Activated naive CD4-positive, alpha-beta T cell (primary cell): ENCODE data around the gene CD2AP.
"Not testable (repeated sequence)": the region's sequence is repeated elsewhere in the genome, so short reads cannot be mapped to it uniquely, and the experiment has no call there.

Experiments
- DNase-seq, 4 experiments: peaks; one replicate each; lab custom pipeline; 2025; lab: John Stamatoyannopoulos, UW

Gene CD2AP

DNA sequence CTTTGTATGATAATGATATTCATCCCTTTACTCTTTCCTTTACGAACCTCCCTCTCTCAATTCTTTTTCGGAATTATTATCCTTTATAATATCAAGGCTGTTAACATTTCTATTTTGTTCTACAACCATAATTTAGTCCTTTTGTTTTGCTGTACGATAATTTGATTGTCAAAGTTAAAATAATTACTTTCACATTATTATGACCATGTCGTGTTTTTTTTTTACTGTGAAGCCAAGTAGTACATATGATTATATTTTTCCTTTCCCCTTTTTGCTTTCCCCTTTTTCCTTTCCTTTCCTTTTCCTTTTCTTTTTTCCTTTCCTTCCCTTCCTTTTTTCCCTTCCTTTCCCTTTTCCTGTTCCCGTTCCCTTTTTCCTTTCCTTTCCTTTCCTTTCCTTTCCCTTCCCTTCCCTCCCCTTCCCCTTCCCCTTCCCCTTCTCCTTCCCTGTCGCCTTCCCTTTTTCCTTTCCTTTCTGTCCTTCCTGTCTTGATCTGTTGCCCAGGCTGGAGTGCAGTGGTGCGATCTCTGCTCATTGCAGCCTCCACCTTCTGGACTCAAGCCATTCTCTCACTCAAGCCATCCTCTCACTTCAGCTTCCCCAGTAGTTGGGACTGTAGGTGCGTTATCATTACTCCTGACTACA lies 19.5 kb downstream of the CD2AP start:
- DNase-seq, result no peak

DNA sequence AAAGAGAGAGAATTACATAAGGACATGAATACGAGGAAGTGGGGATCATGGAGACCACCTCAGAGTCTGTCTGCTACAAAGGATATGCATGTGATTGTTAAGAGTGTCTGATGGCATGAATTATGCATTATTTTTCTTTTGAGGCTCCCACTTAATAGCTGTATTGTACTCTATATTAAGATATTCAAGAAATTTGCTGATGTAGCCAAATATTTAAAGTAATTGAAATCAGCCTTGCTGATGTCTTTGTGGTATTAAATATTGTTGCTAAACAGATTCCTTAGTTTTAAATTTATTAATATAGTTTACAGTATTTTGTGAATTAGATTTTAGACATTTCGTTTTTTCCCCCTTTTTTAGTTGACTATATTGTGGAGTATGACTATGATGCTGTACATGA lies 25.3 kb downstream of the CD2AP start:
- DNase-seq, result no peak

- DNase-seq, result no peak
Observed at GRCh38 chr6:47509937-47510336, 32.3 kb downstream of the CD2AP start.

- DNase-seq, result no peak
Observed at GRCh38 chr6:47512872-47513271, 35.3 kb downstream of the CD2AP start.

DNA sequence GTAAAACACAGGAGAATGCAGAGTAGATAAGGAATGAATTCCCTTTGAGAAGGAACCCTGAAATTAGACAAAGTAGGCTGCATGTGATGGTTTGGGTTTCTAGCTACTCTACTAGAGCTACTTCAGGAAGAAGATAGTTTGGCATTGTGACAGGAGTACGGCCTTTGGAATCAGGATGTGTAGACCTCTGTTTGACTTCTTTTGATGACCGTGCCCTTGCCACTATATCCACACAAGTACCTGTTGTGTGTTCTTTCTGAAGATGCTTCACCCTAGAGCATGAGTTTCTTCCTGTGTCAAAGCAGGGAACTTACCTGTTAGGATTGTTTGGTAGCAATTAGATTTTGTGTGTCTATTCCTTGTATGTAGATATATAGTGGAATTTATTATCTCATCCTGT lies 41.7 kb downstream of the CD2AP start:
- no peak for DNase-seq

DNA sequence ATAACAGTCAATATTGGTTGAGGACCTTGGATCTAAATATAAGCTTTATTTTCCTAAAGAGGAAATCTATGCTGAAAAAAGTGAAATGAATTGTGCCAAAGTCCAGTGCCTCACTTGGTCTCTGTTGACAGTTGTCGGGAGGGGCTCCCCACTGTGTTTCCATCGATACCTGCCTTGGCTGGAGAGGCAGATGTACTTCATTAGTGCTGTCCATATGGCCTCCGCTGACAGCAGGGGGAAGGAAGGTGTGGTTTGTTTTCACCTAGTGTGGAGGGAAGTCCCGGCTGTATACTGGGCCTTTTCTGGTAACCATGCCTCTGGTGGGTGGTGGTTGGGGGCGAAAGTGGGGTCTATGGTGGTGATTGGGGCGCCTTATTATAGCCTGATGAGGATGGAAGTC lies 42.7 kb downstream of the CD2AP start:
- DNase-seq, result no peak

DNA sequence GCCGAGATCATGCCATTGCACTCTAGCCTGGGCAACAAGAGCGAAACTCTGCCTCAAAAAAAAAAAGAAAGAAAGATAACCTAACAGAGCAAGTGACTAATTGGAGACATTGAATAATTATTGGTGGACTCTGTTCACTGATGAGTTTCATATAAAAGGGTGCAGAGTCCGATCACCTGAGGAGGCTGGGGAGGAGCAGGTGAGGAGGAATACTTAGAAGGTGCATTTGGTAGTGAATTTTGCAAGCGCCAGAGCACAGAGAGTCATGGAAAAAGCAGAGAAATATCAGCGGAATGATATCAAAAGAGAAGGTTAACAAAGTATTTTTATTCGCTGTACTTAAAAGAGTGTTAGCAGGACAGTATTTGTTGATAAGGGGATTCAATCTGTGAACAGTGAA lies 44.4 kb downstream of the CD2AP start:
- DNase-seq, result no peak

- no peak for DNase-seq
Observed at GRCh38 chr6:47524136-47524845, 46.7 kb downstream of the CD2AP start.

- DNase-seq, result no peak
Observed at GRCh38 chr6:47525330-47526057, 47.9 kb downstream of the CD2AP start.

GRCh38 chr6:47527274-47527673 lies 49.7 kb downstream of the CD2AP start:
- no peak for DNase-seq

GRCh38 chr6:47529734-47530133 lies 52.1 kb downstream of the CD2AP start:
- DNase-seq, result no peak

DNA sequence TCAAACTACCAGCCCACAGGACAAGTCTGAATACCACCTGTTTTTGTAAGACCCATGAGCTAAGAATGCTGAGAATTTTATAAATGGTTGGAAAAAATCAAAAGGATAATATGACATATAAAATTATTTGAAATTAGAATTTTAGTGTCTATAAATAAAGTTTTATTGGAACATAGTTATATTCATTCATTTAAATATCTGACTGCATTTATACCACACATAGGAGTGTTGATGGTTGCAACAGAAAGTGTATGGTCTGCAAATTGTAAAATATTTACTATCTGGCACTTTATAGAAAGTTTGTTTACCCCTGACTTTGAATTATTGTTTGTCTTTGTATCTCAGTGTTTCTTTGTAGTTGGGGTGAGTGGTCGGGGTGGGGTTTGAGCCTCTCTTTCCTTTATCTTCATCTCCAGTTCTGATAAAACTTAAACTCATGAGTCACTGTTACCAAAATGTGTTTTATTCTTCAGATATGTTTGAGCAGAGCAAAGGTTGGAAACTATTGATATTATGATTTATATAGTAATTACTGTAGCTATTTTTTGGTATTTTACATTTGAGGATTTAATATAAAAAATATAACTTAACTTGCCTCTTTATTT lies 55.5 kb downstream of the CD2AP start:
- no peak for DNase-seq

GRCh38 chr6:47534063-47534462 lies 56.5 kb downstream of the CD2AP start:
- DNase-seq, result no peak

- no peak for DNase-seq
Observed at GRCh38 chr6:47535316-47536225, 58.0 kb downstream of the CD2AP start.

GRCh38 chr6:47536816-47537401 lies 59.3 kb downstream of the CD2AP start:
- DNase-seq, result no peak

DNA sequence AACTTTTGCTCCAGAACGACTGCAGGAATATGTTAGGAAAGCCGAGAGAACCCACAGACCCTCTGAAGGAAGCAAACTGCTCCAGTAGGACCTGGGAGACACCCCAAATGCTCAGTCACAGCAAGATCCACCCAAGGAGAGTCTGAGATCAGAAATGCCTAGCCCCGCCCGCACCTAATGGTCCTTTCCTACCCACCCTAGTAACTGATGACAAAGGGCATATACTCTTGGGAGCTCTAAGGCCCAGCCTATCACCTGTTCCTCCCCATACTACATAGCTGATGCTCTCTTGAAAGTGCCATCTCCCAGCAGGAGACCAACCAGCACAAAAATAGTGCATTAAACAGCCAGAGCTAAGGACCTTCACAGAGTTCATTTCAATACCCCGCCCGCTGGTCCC lies 67.6 kb downstream of the CD2AP start:
- DNase-seq, result no peak

- no peak for DNase-seq
Observed at GRCh38 chr6:47551670-47552069, 74.1 kb downstream of the CD2AP start.

GRCh38 chr6:47552319-47552718 lies 74.7 kb downstream of the CD2AP start:
- no peak for DNase-seq

GRCh38 chr6:47553243-47553642 lies 75.7 kb downstream of the CD2AP start:
- not testable (repeated sequence) for DNase-seq

DNA sequence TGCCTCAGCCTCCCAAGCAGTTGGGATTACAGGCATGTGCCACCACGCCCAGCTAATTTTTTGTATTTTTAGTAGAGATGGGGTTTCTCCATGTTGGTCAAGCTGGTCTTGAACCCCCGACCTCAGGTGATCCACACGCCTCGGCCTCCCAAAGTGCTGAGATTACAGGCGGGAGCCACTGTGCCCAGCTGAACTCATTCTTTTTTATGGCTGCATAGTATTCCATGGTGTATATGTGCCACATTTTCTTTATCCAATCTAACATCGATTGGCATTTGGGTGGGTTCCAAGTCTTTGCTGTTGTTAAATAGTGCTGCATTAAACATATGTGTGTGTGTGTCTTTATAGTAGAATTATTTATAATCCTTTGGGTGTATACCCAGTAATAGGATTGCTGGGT lies 78.9 kb downstream of the CD2AP start:
- not testable (repeated sequence) for DNase-seq

- no peak for DNase-seq
Observed at GRCh38 chr6:47563162-47563561, 85.6 kb downstream of the CD2AP start.
